BJ (cell line): ENCODE results near the gene SAP30. TPM values are rescaled to one million over a fixed set of nuclear protein-coding genes. Genes with fewer than 3 reads are reported as not detected.

Source experiments
- CTCF ChIA-PET: fragments of 350-600 bp; formaldehyde crosslinking; extraction: SDS; loops from one replicate; lab custom pipeline; 2021; ENCODE audit warnings: antibody characterized with exemption, inconsistent platforms; lab: Yijun Ruan, JAX
- POLR2A ChIA-PET: fragments of 300-600 bp; sonication (Branson Sonifier 250); formaldehyde crosslinking; extraction: SDS; loops from one replicate; lab custom pipeline; 2021; ENCODE audit warnings: antibody characterized with exemption; lab: Charles Lee
- DNase-seq: peaks from one replicate; pipeline ENCODE4 v3.0.0-alpha.2; 2011; ENCODE audit warnings: low read depth
- H3K27me3 ChIP-seq: 2 replicates; pipeline ENCODE4 v1.6.0; 2011; ENCODE audit warnings: low read length; ENCODE audit not compliant: control insufficient read depth, insufficient read depth
- H3K36me3 ChIP-seq: 2 replicates; pipeline ENCODE4 v1.5.1; 2011; ENCODE audit warnings: low read length; ENCODE audit not compliant: control insufficient read depth, insufficient read depth
- H3K4me3 ChIP-seq: 2 replicates; pipeline ENCODE4 v1.5.1; 2011; ENCODE audit warnings: low read depth, mild to moderate bottlenecking, control low read depth, low read length
- polyA plus RNA-seq: library from polyadenylated mRNA; depleted of rRNA; stranded (reverse); fragments of >200 nt; gene quantifications from 2 replicates; pipeline ENCODE4 v1.2.3, GENCODE V29; 2011
- TF ChIP-seq, protein P1 (sequence below): IDR thresholded peaks from 2 replicates; pipeline ENCODE4 v1.5.1; 2011; ENCODE audit warnings: low read depth, mild to moderate bottlenecking, control low read depth, inconsistent platforms, low read length, moderate library complexity; ENCODE audit not compliant: insufficient read depth

The SAP30 gene
- polyA plus RNA-seq, 1 experiment, result 3.7 TPM

- no peaks in the 10 kb centered on the region for H3K36me3 ChIP-seq
- CTCF ChIA-PET, result interaction anchor here (0.7 to 11.5 kb wide), 17 partner anchors 8 to 572 kb away, joined by 3 to 186 read pairs (median 4); partner anchors contain the start of gene HMGB2
- no peak for DNase-seq
- no peak overlapping the region for H3K4me3 ChIP-seq
- POLR2A ChIA-PET, result no interaction called here
- no peaks in the 10 kb centered on the region for H3K27me3 ChIP-seq
- TF ChIP-seq, protein P1, sequence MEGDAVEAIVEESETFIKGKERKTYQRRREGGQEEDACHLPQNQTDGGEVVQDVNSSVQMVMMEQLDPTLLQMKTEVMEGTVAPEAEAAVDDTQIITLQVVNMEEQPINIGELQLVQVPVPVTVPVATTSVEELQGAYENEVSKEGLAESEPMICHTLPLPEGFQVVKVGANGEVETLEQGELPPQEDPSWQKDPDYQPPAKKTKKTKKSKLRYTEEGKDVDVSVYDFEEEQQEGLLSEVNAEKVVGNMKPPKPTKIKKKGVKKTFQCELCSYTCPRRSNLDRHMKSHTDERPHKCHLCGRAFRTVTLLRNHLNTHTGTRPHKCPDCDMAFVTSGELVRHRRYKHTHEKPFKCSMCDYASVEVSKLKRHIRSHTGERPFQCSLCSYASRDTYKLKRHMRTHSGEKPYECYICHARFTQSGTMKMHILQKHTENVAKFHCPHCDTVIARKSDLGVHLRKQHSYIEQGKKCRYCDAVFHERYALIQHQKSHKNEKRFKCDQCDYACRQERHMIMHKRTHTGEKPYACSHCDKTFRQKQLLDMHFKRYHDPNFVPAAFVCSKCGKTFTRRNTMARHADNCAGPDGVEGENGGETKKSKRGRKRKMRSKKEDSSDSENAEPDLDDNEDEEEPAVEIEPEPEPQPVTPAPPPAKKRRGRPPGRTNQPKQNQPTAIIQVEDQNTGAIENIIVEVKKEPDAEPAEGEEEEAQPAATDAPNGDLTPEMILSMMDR, result no peak
These were observed 47.9 kb downstream of the SAP30 start for GRCh38 chr4:173418639-173419038.

- TF ChIP-seq, protein P1, result peak; percentile 38
- ChIA-PET CTCF (interaction anchor here (0.7 to 11.5 kb wide), 28 partner anchors 9 to 162 kb away, joined by 3 to 186 read pairs (median 4); partner anchors contain the start of gene HMGB2), POLR2A (interaction anchor here (0.6 kb wide), 1 partner anchor 73 kb away, joined by 16 read pairs; no protein-coding TSS in a partner anchor)
- Histone ChIP-seq H3K4me3 (no peak overlapping the region), H3K36me3 (no peaks in the 10 kb centered on the region), H3K27me3 (no peaks in the 10 kb centered on the region)
- no peak for DNase-seq
These were observed 49.6 kb downstream of the SAP30 start for GRCh38 chr4:173420324-173420752.

DNA sequence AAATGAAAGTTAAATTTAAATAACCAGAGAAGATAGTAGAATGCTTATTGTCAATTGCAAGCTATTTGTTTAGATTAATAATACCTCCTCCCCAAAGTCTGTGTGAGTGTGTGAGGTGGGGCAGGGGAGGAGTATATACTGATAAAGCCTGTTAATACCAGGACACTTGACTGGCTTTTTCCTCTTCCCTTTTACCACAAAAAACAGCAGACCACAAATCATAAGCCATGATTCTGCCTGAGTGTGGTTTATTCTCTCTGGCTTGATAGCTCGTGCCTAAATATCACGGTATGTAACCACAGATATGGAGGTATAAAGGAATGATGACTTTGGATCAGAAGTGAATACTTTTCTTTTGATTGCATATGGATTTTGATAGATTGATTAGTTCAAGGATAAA is 50.0 kb downstream of the SAP30 start:
- Histone ChIP-seq H3K27me3 (no peaks in the 10 kb centered on the region), H3K4me3 (no peak overlapping the region), H3K36me3 (no peaks in the 10 kb centered on the region)
- TF ChIP-seq, protein P1, result no peak
- POLR2A ChIA-PET, result interaction anchor here (0.6 kb wide), 1 partner anchor 72 kb away, joined by 16 read pairs; no protein-coding TSS in a partner anchor
- DNase-seq, result no peak
- CTCF ChIA-PET, result interaction anchor here (0.7 to 11.5 kb wide), 28 partner anchors 9 to 163 kb away, joined by 3 to 186 read pairs (median 4); partner anchors contain the start of gene HMGB2

DNA sequence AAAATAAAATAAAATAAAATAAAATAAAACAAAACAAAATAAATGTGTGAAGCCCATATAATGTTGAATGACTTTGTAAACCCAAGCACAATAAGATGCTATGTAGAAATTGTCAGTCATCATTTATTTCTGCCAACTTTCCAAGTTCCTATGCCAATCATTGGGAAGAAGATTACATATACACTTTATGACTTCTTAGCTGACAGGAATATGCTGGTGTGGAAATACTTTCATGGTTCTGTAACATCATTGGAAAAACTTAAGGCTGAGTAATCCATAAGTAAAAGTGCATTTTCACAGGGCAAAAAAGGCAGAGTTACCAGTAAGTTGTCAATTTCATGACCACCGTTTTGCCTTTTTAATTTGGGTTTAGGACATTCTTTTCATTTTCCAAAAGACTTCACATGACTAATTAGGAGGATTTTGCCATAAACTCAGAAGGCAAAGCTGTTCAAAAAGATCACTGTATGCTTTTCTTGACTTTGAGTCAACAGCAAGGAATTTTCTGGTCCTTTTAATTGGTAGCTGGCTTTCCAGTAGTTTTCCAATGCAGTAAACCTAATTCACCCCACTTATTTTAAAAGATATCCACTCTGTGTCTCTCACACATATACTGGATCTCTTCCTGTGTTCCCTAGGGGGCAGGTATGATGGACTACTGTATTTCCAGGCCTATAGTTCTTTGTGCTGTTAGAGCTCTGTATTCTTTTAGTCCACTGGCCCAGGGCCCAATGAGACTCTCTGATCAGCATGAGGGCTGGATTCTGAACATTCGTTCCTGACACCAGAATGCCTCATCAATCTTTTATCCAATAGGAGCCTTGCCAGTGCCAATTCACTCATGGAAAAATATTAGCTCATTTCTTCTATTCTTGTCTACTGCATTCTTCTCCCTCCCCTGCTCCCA is 54.4 kb downstream of the SAP30 start:
- H3K36me3 ChIP-seq, result no peaks in the 10 kb centered on the region
- H3K4me3 ChIP-seq, result no peak overlapping the region
- TF ChIP-seq, protein P1, result no peak
- DNase-seq, result peak; percentile 31
- H3K27me3 ChIP-seq, result no peaks in the 10 kb centered on the region
- CTCF ChIA-PET, result interaction anchor here (0.6 to 2.6 kb wide), 10 partner anchors 10 to 106 kb away, joined by 3 to 19 read pairs (median 3); no protein-coding TSS in a partner anchor
- POLR2A ChIA-PET, result interaction anchor here (1.3 kb wide), 1 partner anchor 91 kb away, joined by 5 read pairs; the partner anchor contains the start of gene HMGB2

GRCh38 chr4:173426064-173426463 is 55.3 kb downstream of the SAP30 start:
- Histone ChIP-seq H3K4me3 (no peak overlapping the region), H3K27me3 (no peaks in the 10 kb centered on the region), H3K36me3 (no peaks in the 10 kb centered on the region)
- CTCF ChIA-PET, result interaction anchor here (0.8 to 2.6 kb wide), 6 partner anchors 8 to 107 kb away, joined by 3 to 19 read pairs (median 5); no protein-coding TSS in a partner anchor
- TF ChIP-seq, protein P1, result no peak
- no peak for DNase-seq
- POLR2A ChIA-PET, result interaction anchor here (1.3 kb wide), 1 partner anchor 92 kb away, joined by 5 read pairs; the partner anchor contains the start of gene HMGB2
